SU-DHL-6 (cell line): Measurements from ENCODE around the gene C6orf118.

Source experiments
- H2AFZ ChIP-seq: fragments of 200-600 bp; sonication (generic); 2 replicates; pipeline ENCODE4 v1.6.1; 2014; ENCODE audit warnings: low read depth, mild to moderate bottlenecking, moderate library complexity, mixed read lengths, antibody characterized with exemption, low read length; ENCODE audit not compliant: severe bottlenecking
- H3F3A ChIP-seq: fragments of 200-600 bp; shearing (Covaris generic); 2 replicates; pipeline ENCODE4 v1.6.0; 2016; ENCODE audit warnings: antibody characterized with exemption, mild to moderate bottlenecking; ENCODE audit not compliant: insufficient read depth
- H3K27ac ChIP-seq: fragments of 200-600 bp; sonication (generic); 2 replicates; pipeline ENCODE4 v1.5.1; 2016; ENCODE audit warnings: low read depth, mild to moderate bottlenecking, low read length, moderate library complexity, mixed read lengths
- H3K27me3 ChIP-seq: fragments of 200-600 bp; sonication (generic), shearing (Covaris generic); 2 replicates; pipeline ENCODE4 v1.6.0; 2014; ENCODE audit warnings: mild to moderate bottlenecking, low read length
- H3K36me3 ChIP-seq: fragments of 200-600 bp; sonication (generic); 2 replicates; pipeline ENCODE4 v1.6.1; 2014; ENCODE audit warnings: mild to moderate bottlenecking, low read length, mixed read lengths
- H3K4me2 ChIP-seq: fragments of 300-600, 200-600 bp; shearing (Covaris generic), sonication (generic); 2 replicates; pipeline ENCODE4 v1.6.0; 2014; ENCODE audit warnings: low read length, low read depth, mild to moderate bottlenecking; ENCODE audit not compliant: poor library complexity, severe bottlenecking
- H3K4me3 ChIP-seq: fragments of 200-600 bp; sonication (generic); 2 replicates; pipeline ENCODE4 v1.5.1; 2014; ENCODE audit warnings: antibody characterized with exemption, low read length, mild to moderate bottlenecking, mixed read lengths; ENCODE audit not compliant: insufficient read depth, poor library complexity, severe bottlenecking
- H3K79me2 ChIP-seq: fragments of 200-600 bp; sonication (generic); 2 replicates; pipeline ENCODE4 v1.6.1; 2014; ENCODE audit warnings: mild to moderate bottlenecking, low read length, moderate library complexity; ENCODE audit not compliant: insufficient read depth
- H3K9ac ChIP-seq: fragments of 200-600 bp; sonication (generic); 2 replicates; pipeline ENCODE4 v1.7.0; 2014; ENCODE audit warnings: mild to moderate bottlenecking, low read length
- H3K9me2 ChIP-seq: fragments of 200-600 bp; sonication (generic); replicated peaks from 2 replicates; pipeline ENCODE4 v1.6.1; 2014; ENCODE audit warnings: low read length; ENCODE audit not compliant: insufficient read depth
- H3K9me3 ChIP-seq: fragments of 200-600 bp; sonication (generic); 2 replicates; pipeline ENCODE4 v1.6.1; 2014; ENCODE audit warnings: low read length, mixed read lengths; ENCODE audit not compliant: insufficient read depth
- H4K20me1 ChIP-seq: fragments of 200-600 bp; sonication (generic); 2 replicates; pipeline ENCODE4 v1.6.1; 2014; ENCODE audit warnings: low read depth, mild to moderate bottlenecking, antibody characterized with exemption, low read length, moderate library complexity, mixed read lengths
- CTCF ChIP-seq: fragments of 200-600 bp; sonication (generic); IDR thresholded peaks from one replicate; pipeline ENCODE4 v1.5.1; 2017; ENCODE audit warnings: antibody characterized with exemption, mild to moderate bottlenecking, low read length, moderate library complexity; ENCODE audit not compliant: insufficient read depth, poor library complexity, severe bottlenecking
- EZH2phosphoT487 ChIP-seq: fragments of 200-600 bp; sonication (generic), shearing (Covaris generic); conservative IDR thresholded peaks from 2 replicates; pipeline ENCODE4 v1.6.1; 2018; ENCODE audit warnings: mild to moderate bottlenecking, antibody characterized with exemption, low read length, moderate library complexity, mixed read lengths

Gene C6orf118

GRCh38 chr6:165266621-165267020, 42.8 kb downstream of the C6orf118 start:
- H3K4me3 ChIP-seq: no peak overlapping the region
- no peaks in the 10 kb centered on the region for H3K9me2 ChIP-seq
- H3K27me3 ChIP-seq: no peaks in the 10 kb centered on the region
- H3K27ac ChIP-seq: no peak overlapping the region
- no peak overlapping the region for H3K4me2 ChIP-seq
- H3K79me2 ChIP-seq: no peaks in the 10 kb centered on the region
- no peak overlapping the region for H2AFZ ChIP-seq
- H3K9me3 ChIP-seq: no peaks in the 10 kb centered on the region
- H3K36me3 ChIP-seq: no peaks in the 10 kb centered on the region
- TF ChIP-seq CTCF: no peak
- no peak for TF ChIP-seq EZH2phosphoT487
- no peaks in the 10 kb centered on the region for H4K20me1 ChIP-seq
- H3K9ac ChIP-seq: no peak overlapping the region
- no peaks in the 10 kb centered on the region for H3F3A ChIP-seq

GRCh38 chr6:165266191-165266590, 43.2 kb downstream of the C6orf118 start:
- Histone ChIP-seq H3K27me3 (no peaks in the 10 kb centered on the region), H4K20me1 (no peaks in the 10 kb centered on the region), H3K9ac (no peak overlapping the region), H2AFZ (no peak overlapping the region), H3K9me2 (no peaks in the 10 kb centered on the region), H3K36me3 (no peaks in the 10 kb centered on the region), H3K4me3 (no peak overlapping the region), H3K4me2 (no peak overlapping the region), H3K79me2 (no peaks in the 10 kb centered on the region), H3F3A (no peaks in the 10 kb centered on the region), H3K27ac (no peak overlapping the region), H3K9me3 (no peaks in the 10 kb centered on the region)
- TF ChIP-seq CTCF (no peak), EZH2phosphoT487 (no peak)

- no peak for TF ChIP-seq EZH2phosphoT487
- no peak for TF ChIP-seq CTCF
- Histone ChIP-seq H3K27ac (no peak overlapping the region), H3K9ac (no peak overlapping the region), H3K4me3 (no peak overlapping the region), H3K9me3 (no peaks in the 10 kb centered on the region), H3K9me2 (no peaks in the 10 kb centered on the region), H3K27me3 (no peaks in the 10 kb centered on the region), H3K79me2 (no peaks in the 10 kb centered on the region), H3K4me2 (no peak overlapping the region), H4K20me1 (no peaks in the 10 kb centered on the region), H3K36me3 (no peaks in the 10 kb centered on the region), H3F3A (no peaks in the 10 kb centered on the region), H2AFZ (no peak overlapping the region)
Observed at GRCh38 chr6:165260462-165260861, 48.9 kb downstream of the C6orf118 start.

- no peak overlapping the region for H3K4me2 ChIP-seq
- no peaks in the 10 kb centered on the region for H3K9me3 ChIP-seq
- no peaks in the 10 kb centered on the region for H4K20me1 ChIP-seq
- no peak overlapping the region for H3K27ac ChIP-seq
- H3K4me3 ChIP-seq: no peak overlapping the region
- no peaks in the 10 kb centered on the region for H3K9me2 ChIP-seq
- H2AFZ ChIP-seq: no peak overlapping the region
- no peaks in the 10 kb centered on the region for H3K27me3 ChIP-seq
- TF ChIP-seq EZH2phosphoT487 (no peak), CTCF (no peak)
- no peak overlapping the region for H3K9ac ChIP-seq
- H3F3A ChIP-seq: no peaks in the 10 kb centered on the region
- no peaks in the 10 kb centered on the region for H3K79me2 ChIP-seq
- H3K36me3 ChIP-seq: no peaks in the 10 kb centered on the region
Observed at GRCh38 chr6:165249808-165250207, 59.6 kb downstream of the C6orf118 start.
